Brain microvascular endothelial cell (primary cell): ENCODE data around the gene CPNE4.

Experiments used
- DNase-seq: peaks from one replicate; pipeline ENCODE4 v3.0.0-alpha.2; 2020
- H3K27ac ChIP-seq: fragments of 250-450 bp; sonication (Bioruptor Pico); 2 replicates; pipeline ENCODE4 v1.5.1; 2020; ENCODE audit warnings: mild to moderate bottlenecking, moderate library complexity
- H3K27me3 ChIP-seq: fragments of 250-450 bp; sonication (Bioruptor Pico); replicated peaks from 2 replicates; pipeline ENCODE4 v1.5.1; 2020; ENCODE audit warnings: mild to moderate bottlenecking
- H3K36me3 ChIP-seq: fragments of 250-450 bp; sonication (Bioruptor Pico); replicated peaks from 2 replicates; pipeline ENCODE4 v1.5.1; 2020; ENCODE audit warnings: mild to moderate bottlenecking
- H3K4me3 ChIP-seq: 2 replicates; pipeline ENCODE4 v1.5.1; 2011; ENCODE audit warnings: low read depth, mild to moderate bottlenecking, control low read depth, low read length, moderate library complexity
- in situ Hi-C: cut with HindIII; loops from 2 replicates; pipeline ENCODE4 v1.10.0; 2017; ENCODE audit warnings: low sequenced_read_pairs, low pct_ligation_motif_present
- TF ChIP-seq, protein P1 (sequence below): IDR thresholded peaks from 2 replicates; pipeline ENCODE4 v1.5.1; 2011; ENCODE audit warnings: low read depth, mild to moderate bottlenecking, moderate library complexity, low read length, control low read depth, inconsistent platforms; ENCODE audit errors: missing control alignments

The CPNE4 gene

DNA sequence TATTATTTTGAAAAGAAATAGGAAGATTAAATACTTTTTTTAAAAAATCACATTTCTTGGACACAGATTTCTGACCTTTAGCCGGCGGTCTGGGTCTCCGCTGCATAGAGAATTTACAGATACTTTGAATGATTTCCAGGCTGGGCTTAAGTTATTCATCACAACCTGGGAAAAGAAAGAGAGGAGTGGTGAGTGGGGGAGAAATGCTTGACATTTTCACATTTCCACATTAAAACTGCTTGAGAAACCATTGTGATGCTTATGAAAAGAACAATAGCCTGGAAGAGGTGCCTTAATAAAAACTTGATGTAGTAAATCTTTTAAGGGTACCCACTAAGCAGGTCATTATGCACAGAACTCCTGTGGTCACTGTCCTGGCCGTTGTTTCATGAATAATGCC is 365.2 kb downstream of the CPNE4 start:
- H3K27ac ChIP-seq = no peak overlapping the region
- no peaks in the 10 kb centered on the region for H3K27me3 ChIP-seq
- in situ Hi-C loops = no loop called here
- DNase-seq = no peak
- no peak overlapping the region for H3K4me3 ChIP-seq
- TF ChIP-seq, protein P1, sequence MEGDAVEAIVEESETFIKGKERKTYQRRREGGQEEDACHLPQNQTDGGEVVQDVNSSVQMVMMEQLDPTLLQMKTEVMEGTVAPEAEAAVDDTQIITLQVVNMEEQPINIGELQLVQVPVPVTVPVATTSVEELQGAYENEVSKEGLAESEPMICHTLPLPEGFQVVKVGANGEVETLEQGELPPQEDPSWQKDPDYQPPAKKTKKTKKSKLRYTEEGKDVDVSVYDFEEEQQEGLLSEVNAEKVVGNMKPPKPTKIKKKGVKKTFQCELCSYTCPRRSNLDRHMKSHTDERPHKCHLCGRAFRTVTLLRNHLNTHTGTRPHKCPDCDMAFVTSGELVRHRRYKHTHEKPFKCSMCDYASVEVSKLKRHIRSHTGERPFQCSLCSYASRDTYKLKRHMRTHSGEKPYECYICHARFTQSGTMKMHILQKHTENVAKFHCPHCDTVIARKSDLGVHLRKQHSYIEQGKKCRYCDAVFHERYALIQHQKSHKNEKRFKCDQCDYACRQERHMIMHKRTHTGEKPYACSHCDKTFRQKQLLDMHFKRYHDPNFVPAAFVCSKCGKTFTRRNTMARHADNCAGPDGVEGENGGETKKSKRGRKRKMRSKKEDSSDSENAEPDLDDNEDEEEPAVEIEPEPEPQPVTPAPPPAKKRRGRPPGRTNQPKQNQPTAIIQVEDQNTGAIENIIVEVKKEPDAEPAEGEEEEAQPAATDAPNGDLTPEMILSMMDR = no peak
- H3K36me3 ChIP-seq = no peaks in the 10 kb centered on the region

GRCh38 chr3:131658771-131659170 is 376.0 kb downstream of the CPNE4 start:
- no peak for DNase-seq
- Histone ChIP-seq H3K27ac (no peak overlapping the region), H3K36me3 (no peaks in the 10 kb centered on the region), H3K4me3 (no peak overlapping the region), H3K27me3 (no peaks in the 10 kb centered on the region)
- in situ Hi-C loops = no loop called here
- TF ChIP-seq, protein P1 = no peak

GRCh38 chr3:131658115-131658514 is 376.7 kb downstream of the CPNE4 start:
- no peak overlapping the region for H3K4me3 ChIP-seq
- no peak overlapping the region for H3K27ac ChIP-seq
- no peaks in the 10 kb centered on the region for H3K27me3 ChIP-seq
- DNase-seq = no peak
- in situ Hi-C loops = no loop called here
- no peaks in the 10 kb centered on the region for H3K36me3 ChIP-seq
- TF ChIP-seq, protein P1 = no peak

DNA sequence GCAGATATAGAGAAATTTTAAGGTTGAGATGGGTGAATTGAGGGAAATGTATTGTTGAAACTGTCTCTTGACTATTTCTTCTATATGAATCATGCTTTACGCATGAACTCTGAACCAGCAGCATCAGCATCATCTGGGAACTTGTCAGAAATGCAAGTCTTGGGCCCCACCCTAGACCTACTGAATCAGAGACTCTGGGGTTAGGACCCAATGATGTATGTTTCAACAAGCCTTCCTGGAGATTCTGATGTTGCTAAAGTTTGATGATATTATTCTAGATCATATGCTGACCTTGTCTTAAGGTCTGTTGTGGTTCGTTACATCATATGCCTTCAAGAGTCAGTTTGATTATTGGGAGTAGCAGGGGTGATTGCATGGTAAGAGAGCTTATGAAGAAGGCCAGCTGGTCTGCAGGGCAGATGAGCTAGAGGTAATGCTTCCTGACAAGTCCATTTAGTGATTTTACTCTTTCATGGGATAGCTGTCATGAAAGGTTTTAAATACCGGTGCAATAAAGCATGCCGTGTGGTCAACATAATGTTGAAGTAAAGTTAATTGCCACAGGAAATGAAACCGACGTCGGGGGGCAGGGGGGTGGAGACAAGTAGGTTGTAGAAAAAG is 379.6 kb downstream of the CPNE4 start:
- Histone ChIP-seq H3K27ac (no peak overlapping the region), H3K36me3 (no peaks in the 10 kb centered on the region), H3K4me3 (no peak overlapping the region), H3K27me3 (no peaks in the 10 kb centered on the region)
- in situ Hi-C loops = no loop called here
- TF ChIP-seq, protein P1 = no peak
- no peak for DNase-seq

- Histone ChIP-seq H3K36me3 (no peaks in the 10 kb centered on the region), H3K27ac (no peak overlapping the region), H3K4me3 (no peak overlapping the region), H3K27me3 (no peaks in the 10 kb centered on the region)
- in situ Hi-C loops = no loop called here
- no peak for DNase-seq
- TF ChIP-seq, protein P1 = no peak
These were observed 389.2 kb downstream of the CPNE4 start for GRCh38 chr3:131645638-131646037.

- H3K27me3 ChIP-seq = no peaks in the 10 kb centered on the region
- H3K27ac ChIP-seq = no peak overlapping the region
- no peaks in the 10 kb centered on the region for H3K36me3 ChIP-seq
- in situ Hi-C loops = no loop called here
- no peak for DNase-seq
- TF ChIP-seq, protein P1 = no peak
- H3K4me3 ChIP-seq = no peak overlapping the region
These were observed 398.5 kb downstream of the CPNE4 start for GRCh38 chr3:131636266-131636775.
